Umbilical cord (tissue), 2 donors: ENCODE measurements around the gene RAPGEF2. TPM values are rescaled to one million over a fixed set of nuclear protein-coding genes. Genes with fewer than 3 reads are reported as not detected.
A peak's percentile ranks its signal among the peaks of the same experiment; 100 is the strongest.

Experiments used
- DNase-seq: peaks from one replicate; pipeline ENCODE4 v3.0.0-alpha.2; 2015; ENCODE audit warnings: low spot score
- total RNA-seq: library from RNA; depleted of rRNA; stranded (reverse); fragments of >200 nt; gene quantifications from one replicate; pipeline ENCODE4 v1.2.3, GENCODE V29; 2014; ENCODE audit warnings: low replicate concordance; ENCODE audit not compliant: insufficient read depth

Gene RAPGEF2
- total RNA-seq, 1 donor from 2014 or later: 82.1 TPM

DNA sequence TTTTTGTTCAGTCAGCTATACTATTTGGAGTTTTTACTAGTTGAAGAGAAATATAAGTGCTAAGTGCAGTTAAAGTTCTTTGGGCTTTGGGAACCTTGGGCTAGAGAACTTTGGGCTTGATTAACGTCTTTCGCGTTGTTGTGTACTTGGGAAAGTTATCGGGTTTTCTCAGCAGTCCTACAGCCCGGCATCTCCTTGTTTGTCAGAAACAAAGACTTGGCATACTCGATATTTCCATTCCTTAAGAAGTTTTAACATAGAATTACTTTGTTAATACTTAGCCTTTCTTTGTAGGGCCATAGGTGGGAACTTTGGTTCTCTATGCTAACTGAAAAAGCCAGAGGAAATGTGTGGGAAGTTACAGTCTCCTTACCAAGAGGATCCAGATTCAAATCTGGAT lies 28.7 kb downstream of the RAPGEF2 start:
- no peak for DNase-seq

DNA sequence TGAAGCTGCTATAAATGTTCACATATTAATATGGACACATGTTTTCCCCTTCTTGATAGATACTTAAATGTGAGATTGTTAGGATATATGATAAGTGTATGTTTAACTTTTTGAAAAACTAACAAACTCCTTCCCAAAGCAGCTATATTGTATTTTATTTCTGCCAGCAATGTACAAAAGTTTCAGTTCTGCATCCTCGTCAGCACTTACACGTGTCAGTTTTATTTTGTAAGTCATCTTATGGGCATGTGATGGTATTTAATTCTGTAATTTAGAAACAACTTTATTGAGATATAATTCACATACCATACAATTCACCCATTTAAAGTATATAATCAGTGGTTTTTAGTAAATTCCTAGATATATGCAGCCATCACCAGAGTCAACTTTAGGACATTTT lies 31.6 kb downstream of the RAPGEF2 start:
- no peak for DNase-seq

DNA sequence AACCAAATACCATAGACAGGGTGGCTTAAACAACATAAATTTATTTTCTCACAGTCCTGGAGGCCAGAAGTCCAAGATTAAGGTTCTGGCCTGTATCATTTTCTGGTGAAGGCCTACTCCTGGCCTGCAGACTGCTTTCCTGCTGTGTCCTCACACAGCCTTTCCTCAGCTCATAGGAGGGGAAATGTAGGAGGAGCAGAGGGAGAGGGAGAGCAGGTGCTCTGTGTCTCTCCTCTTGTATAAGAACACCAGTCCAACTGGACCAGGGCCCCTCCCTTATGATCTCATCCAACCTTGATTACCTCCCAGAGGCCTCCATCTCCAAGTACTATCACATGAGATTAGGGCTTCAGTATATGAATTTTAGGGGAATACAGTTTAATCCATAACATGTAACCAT lies 34.3 kb downstream of the RAPGEF2 start:
- no peak for DNase-seq

DNA sequence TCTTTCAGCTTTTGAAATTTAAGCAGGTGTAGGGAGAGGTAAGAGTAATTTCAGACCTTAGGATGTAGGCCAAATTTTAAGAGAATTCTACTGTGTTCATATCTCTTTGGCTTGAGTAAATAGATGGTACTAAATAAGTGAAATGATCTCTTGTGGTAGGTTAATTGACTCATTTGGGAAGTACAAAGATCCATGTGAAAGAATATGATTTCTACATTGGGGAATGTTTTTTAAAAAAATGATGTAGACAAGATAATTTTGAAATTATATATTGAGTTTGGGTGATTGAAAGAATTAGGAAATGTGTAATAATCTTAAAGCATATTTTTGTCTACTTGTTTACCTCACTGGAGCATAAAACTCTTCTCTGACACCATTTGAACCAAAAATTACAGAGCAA lies 35.6 kb downstream of the RAPGEF2 start:
- DNase-seq: no peak

DNA sequence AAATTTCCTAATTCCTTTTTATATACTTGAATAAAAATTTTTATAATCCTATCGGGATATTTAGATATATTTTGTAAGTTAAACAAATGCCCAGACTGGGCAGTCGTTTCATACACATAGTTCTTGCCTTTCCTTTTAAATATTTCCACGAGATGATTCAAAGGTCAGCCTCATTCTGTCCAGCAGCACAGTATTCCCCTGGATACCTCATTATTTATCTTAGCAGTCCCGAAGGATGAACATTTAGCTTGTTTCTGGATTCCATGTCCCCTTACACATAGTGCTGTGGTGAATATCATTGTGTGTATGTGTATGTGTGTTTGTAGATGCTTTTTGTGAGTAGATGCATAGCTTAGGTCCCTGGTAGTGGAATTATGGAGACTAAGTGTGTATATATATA lies 38.3 kb downstream of the RAPGEF2 start:
- DNase-seq: no peak

DNA sequence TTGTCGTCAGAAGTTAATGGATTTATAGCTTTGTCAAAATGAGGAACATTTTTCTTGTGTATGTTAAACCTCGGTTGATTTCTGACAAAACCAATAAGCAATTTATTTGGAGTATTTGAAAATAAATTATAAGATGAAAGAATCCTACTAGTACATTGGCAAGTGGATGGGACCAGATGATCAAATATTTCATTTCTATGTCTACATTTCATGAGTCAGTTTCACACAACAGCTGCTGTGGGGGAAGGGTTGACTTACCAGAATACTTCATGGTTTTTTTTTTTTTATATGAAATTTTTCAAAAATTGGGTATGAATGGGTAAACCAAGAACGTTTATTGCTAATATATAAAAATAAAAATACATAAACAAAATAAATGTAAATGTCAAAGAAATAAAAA lies 39.4 kb downstream of the RAPGEF2 start:
- no peak for DNase-seq

DNA sequence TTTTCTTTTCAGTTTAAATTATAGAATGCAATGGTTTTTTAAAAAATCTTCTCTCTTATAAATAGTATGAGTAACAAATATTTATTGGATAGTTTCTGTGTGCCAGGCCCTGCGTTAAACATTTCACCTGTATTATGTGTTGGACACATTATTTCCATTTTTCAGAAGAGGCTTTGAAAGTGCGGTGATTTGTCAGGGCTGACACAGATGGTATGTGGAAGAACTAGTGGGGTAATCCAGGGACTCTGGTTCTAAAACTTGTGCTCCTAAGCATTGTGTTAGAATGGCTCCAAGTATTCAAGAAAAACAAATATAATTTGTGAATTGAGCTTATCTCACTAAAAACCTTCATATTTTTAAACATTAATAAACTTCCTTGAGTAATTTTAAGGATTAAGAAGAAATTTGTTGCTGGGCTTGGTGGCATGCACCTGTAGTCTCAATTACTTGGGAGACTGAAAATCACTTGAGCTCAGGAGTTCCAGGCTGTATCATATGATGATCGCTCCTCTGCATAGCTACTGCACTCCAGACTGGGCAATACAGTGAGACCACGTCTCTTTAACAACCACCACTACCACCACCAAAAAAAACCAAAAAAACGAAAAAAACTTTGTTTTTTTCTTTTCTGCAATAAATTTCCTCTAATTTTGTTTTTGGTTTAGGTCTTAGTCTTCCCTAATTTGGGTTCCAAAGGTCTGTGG lies 40.0 kb downstream of the RAPGEF2 start:
- DNase-seq: peak; percentile 23

DNA sequence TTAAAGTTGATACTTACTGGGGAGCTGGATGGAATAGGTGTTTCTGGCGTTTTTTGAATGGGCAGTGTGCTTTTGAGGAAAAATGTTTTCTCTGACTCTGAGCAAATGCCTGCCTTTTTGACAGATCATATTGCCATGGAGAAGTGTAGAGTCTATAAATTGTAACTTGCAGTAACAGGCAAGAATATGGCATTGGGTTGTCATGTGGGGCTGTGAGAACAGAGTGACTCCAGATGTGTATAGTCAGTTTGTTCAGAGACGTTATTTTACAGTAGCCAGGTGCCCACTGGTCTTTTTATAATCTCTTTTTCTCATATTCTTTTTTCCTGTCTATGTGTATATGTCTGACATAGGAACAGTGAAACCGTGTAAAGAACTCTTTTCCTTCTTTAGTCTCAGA lies 40.8 kb downstream of the RAPGEF2 start:
- peak; percentile 13 for DNase-seq

DNA sequence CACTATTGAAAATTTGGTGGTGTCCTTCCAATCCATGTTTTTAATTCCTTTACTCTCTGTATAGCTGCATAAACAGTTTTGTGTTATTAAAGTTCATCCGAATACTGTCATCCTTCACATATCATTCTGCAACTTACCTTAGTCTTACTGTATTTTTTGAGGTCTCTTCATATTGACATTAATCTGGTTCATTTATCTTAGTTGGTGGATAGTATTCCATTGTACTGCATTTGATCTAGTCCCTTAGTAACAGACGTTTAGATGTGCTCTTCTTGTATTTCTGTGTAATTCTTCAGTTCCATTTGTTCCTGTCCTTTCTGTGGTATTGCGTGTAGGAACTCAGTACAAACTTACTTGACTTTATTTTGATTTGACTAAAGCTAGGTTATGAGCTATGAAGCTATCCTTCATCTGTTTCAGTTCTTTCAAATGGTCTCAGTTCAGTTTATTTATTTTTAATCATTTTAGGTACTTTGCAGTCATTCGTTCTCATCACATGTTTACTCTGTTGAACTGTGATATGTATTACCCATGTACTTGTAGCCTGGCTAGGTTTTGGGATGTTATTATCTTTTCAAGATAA lies 41.3 kb downstream of the RAPGEF2 start:
- DNase-seq: no peak

DNA sequence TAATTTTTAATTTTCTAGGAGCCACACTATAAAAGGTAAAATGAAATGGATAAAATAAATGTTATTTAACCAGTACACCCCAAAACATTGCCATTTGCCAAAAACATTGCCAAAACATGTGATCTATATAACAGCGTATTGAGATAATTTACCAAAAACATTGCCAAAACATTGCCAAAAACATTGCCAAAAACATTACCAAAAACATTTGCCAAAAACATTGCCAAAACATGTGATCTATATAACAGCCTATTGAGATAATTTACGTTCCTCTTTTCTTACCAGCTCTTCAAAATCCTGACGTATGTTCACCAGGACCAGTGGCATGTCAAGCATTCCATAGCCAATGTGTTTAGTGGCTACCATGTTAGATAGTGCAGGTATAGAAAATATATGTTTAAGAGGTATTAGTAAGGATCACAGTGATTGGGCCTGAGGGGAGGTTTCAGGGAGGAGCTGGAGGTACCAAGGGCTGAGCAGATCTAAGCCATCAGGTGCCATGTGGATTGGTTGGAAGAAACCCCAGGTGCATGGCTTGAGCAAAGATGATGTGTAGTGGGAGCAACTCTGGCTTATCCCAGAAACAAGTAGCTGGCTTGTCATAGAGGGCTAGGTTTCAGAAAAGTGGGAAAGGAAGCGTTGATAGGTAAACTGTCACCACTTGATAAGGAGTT lies 42.6 kb downstream of the RAPGEF2 start:
- DNase-seq: no peak

DNA sequence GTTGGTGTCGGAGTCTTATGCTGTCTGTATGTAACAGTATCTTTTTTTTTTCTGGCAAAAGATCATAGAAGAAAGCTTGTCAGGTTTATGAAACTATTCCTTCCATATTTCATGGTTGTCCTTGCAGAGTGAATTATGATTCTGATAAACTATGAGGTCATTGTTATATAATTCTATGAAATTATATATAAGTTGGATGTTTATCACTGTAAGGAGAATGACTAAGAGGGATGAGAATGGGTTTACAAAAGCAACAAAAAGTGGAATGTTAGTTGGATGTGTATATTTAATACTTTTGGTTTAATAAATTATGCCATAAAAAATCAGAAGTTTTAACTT lies 43.1 kb downstream of the RAPGEF2 start:
- no peak for DNase-seq

DNA sequence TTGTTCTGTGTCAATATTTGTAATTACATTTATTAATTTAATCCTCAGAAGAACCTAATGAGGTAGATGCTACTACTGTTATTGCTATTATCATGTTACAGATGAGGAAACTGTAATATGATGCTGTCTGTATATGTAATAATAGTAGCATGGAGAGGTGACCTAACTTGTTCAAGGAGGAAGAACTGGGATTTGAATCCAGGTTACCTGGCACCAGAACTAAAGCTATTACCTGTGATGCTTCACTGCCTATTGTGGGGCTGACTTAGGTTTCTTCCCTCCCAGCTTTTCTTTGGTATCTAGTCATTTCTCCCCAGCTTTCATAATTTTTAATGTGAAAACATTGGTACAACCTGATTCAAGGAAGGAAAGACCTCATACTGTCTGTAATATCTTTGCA lies 43.6 kb downstream of the RAPGEF2 start:
- DNase-seq: no peak

DNA sequence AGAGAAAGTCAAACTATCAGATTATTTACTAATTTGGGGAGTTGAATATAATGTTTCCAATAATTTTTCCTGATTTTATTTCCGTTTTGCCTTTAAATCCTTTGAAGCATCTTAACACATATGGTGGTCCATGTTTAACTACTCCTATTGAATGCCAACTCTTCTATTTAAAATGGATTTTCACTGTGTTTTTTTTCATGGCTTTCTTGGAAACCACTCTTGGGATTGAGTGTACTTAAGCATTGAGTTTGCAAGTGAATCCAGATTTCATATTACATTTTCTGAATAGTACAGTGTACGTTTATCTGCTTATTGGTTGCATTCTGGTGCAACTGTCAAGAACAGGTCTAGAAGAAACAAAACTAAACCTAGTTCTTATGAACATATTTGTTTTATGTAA lies 45.6 kb downstream of the RAPGEF2 start:
- DNase-seq: no peak

DNA sequence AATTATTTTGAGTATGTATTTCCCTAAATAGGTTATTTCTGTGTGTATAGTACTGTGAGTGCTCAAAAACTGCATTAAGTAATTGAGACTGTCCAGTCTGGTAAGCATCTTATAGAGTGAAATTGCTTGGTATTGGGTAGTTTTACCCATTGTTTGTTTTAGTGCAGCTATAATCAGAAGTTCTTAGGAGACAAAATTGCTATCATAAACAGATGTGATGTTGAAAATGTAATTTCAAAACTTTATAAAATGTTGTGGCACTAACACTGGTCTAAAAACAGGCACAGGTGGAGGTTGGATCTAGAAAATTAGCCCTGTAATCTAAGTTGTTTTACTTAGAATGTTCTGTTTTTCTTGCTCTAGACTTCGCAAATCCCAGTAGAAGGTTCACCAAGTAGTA lies 46.8 kb downstream of the RAPGEF2 start:
- DNase-seq: no peak

DNA sequence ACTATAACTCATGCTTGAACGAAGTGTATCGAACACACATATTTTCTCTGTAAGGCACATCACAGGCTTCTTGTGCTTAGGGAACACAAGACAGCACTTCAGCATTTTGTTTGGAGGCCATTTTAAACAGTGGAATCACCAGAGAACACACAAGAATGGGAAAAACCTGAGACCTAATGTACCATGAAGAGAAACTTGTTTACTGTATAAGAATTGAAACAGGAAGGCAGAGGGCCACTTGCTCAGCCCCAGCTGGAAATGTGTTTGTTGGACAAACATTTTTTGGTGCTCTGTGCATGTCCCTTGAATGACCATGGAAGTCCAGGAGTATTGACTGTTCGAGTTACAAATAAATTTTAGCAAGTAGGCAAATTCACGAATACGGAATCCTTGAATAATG lies 47.5 kb downstream of the RAPGEF2 start:
- DNase-seq: no peak

DNA sequence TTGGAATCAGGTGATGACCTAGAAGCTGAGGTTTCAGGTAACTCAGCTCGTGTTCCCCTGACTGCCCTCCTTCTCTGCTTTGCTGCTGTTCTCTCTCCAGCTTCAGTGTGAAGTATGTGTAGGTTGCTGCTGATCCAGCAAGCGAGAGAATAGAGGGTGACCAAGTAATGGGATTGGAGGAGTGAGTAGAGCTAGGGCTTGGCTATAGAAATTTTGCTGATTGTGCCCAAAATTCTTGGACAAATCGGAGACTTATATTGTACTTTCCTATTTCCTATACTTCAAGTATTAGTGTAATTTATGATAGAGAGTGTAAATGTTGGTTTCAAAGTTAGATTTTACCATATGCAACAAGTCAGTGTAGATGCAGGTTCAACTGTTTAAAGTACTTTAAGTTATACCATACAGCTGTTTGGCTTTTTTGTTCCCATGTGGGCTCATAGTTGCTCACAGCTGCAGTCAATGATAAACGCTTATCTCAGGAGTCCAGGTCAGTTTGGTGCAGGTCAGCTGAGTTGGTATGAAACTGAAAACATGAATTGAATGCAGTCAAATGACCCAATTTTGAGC lies 48.0 kb downstream of the RAPGEF2 start:
- DNase-seq: no peak

DNA sequence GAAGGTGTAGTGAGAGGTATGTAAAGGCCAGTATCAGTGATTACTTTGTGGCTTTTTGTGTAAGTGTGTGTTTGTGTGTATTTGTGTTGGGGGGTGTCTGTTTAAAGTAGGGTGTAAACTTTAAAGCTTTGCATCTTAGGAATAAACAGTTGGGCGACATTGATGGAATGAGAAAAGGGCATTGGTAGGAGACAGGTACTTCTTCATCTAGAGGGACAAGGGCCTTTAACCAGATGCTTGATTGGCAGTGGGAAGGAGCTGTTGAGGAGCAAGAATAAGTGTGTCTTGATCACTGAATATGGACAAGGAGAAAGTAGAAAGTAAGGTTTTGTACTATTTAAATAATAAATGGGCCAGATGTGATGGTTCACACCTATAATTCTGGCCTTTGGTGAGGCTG lies 48.8 kb downstream of the RAPGEF2 start:
- DNase-seq: no peak

DNA sequence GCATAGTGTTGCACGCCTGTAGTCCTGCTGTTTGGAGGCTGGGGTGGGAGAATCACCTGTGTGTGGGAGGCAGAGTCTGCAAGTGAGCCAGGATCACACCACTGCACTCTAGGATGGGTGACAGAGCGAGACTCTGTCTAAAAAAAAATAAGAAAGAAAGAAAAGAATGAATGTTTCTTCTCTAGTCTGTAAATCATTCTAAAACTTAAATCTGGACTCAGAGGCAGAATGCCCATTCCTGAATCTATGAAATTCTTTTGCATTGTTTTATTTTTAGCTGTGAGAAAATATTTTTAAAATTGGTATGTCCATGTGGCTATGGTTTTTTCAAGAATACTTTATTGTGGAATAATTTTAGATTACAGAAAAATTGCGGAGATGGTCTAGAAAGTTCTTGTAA lies 49.3 kb downstream of the RAPGEF2 start:
- DNase-seq: no peak

DNA sequence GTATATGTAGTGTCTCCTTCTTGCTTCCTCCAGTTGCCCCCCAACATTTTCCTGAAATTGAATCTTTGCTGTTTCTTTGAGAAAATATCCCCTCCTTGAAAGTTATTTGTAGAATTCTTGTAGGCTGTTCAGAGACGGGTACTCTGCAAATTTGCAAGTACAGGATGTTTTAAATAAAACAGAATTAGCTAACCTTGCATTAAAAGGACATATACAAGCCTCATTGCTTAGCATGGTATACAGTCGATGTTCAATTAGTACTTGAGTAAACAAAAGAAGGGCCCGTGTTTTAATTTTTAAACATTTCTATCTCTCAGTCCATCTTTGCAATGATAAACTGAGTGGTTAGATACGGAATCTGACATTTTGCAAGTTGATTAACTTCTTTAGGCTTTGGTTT lies 50.8 kb downstream of the RAPGEF2 start:
- no peak for DNase-seq

DNA sequence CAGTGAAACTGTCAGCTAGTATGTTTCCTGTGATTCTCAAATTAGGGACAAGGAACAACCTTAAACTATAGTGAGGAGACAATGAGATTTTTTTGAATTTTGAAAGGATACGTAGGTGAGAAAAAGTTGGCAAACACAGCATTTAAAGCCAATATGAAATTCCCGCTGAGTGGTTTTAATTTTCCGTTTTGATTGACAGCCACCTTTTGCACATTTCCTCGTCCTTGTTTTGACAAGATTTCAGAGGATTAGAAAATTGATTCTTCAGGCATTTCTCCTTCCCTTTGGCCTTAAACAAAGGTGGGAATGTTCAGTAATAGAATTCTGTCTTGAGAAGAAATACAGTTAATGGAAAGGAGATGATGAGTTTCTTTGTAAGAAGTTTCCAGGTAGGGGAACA lies 52.2 kb downstream of the RAPGEF2 start:
- no peak for DNase-seq

DNA sequence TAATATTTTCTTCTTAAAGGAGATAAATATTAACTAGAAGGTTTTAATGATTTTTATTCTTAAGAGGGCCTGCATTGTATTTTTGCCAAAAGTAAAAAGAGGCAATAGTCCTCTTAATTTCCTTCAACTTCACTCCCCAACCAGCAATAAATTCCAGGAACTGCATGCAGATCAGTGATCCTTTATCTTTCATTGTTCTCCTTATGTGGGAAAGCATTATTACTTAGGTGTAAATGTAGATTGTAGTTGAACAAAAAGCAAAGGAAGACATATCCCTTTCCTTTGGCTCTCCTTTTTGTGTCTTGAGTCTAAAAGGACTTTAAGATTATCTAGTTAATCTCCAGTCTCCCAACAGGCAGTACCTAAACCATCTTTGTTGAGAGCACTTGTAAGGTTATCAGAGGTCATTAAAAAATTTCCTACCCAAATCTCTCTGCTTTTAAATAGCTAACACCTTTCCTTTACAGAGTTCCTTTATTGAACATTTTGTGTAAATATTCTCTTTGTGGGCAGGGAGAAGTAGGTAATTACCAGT lies 55.3 kb downstream of the RAPGEF2 start:
- DNase-seq: no peak

DNA sequence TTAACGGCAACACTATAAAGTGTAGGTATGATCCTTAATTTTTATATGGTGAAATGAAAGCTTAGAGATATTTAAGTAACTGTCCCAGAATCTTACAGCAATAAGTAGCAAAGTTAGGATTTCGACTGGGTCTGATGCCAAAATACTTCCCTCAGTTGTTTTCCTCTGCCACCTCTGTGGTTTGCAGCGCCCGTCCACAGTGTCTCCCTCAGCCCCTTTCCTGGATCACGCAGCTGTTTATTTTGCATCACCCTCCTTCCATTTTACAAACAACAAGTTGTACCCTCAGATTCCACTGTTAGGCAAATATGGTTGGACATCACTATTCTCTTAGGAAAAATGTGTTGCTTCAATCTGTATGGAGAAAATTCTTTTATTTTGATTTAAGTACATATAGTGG lies 56.1 kb downstream of the RAPGEF2 start:
- no peak for DNase-seq

DNA sequence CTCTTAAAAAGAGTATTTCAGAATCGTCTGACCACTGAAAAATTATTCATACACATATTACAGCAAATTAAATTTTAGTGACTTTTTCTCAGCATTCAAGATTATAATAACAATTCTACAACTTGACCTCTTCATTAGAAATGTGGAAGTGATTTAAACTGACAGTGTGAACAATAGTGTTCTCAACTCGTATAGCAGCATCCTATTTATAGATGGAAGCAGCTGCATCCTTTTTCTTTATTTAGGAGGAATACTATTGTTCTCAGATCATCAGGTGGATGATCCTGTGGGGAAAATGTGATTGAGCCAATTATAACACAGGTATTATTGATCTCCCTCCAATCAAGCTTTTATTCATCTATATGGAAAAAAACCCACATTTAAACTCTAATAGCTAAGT lies 56.7 kb downstream of the RAPGEF2 start:
- DNase-seq: no peak
